ENCODE measurements around the gene FAM89B.

DNA sequence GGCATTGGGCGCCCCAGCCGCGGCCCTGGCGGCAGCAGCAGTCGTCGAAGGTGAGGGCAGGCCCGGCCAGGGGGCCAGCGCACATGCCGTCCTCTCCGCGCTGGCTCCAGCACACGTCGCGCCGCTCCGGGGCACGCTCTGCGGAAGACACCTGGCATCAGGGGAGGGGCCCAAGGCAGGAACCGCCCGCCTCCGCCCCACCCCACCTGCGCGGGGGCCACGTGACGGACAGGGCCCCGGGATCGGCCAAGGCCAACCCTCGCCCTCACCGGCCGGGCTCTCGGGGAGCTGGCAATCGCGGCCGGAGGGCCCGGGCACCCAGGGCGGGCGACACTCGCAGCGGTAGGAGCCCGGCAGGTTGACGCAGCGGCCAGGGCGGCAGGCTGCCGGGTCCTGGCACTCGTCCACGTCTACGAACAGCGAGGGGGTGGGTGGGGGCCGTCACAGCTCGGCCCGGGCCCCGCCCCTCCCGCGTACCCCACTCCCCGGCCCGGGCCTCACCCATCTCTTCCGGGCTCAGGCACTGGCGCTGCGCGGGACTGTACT lies 32.5 kb upstream of the FAM89B start:
- TF ChIP-seq EZH2 (IDR thresholded peaks at IDR 0.05; ENCODE audit: low read length): no peak
- TF ChIP-seq, protein P1, sequence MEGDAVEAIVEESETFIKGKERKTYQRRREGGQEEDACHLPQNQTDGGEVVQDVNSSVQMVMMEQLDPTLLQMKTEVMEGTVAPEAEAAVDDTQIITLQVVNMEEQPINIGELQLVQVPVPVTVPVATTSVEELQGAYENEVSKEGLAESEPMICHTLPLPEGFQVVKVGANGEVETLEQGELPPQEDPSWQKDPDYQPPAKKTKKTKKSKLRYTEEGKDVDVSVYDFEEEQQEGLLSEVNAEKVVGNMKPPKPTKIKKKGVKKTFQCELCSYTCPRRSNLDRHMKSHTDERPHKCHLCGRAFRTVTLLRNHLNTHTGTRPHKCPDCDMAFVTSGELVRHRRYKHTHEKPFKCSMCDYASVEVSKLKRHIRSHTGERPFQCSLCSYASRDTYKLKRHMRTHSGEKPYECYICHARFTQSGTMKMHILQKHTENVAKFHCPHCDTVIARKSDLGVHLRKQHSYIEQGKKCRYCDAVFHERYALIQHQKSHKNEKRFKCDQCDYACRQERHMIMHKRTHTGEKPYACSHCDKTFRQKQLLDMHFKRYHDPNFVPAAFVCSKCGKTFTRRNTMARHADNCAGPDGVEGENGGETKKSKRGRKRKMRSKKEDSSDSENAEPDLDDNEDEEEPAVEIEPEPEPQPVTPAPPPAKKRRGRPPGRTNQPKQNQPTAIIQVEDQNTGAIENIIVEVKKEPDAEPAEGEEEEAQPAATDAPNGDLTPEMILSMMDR (optimal IDR thresholded peaks at IDR 0.05 in 1 of 3, IDR thresholded peaks at IDR 0.05 in 1 of 3, conservative IDR thresholded peaks at IDR 0.05 in 1 of 3; ENCODE audit: extremely low read depth in 1 of 3, insufficient read depth in 2 of 3, low read length in 3 of 3): peak in 1 of 3 experiments; percentile 2

Measured in keratinocyte (primary cell).